Memory B cell (primary cell): ENCODE results near the gene HECA.
A peak's percentile ranks its signal among the peaks of the same experiment; 100 is the strongest.
"Not testable (repeated sequence)": the region's sequence is repeated elsewhere in the genome, so short reads cannot be mapped to it uniquely, and the experiment has no call there.

Experiments
- ATAC-seq: fragments of 150-1000 bp; cut with Tn5 transposase; 2 replicates; pipeline ENCODE4 v1.10.0; 2021; ENCODE audit warnings: low read depth, mild to moderate bottlenecking, moderate library complexity
- DNase-seq, 2 donors: peaks; one replicate each; pipeline ENCODE4 v3.0.0; 2022; ENCODE audit warnings: low spot score in 2 of 2
- H3K27ac Mint-ChIP-seq: one replicate; pipeline ENCODE4 v1.8.0; 2022; ENCODE audit warnings: mild to moderate bottlenecking, moderate library complexity, mixed read lengths
- H3K27me3 Mint-ChIP-seq: one replicate; pipeline ENCODE4 v1.8.0; 2022; ENCODE audit warnings: mixed read lengths
- H3K36me3 Mint-ChIP-seq: one replicate; pipeline ENCODE4 v1.8.0; 2022; ENCODE audit warnings: mild to moderate bottlenecking, mixed read lengths
- H3K4me1 Mint-ChIP-seq: one replicate; pipeline ENCODE4 v1.8.0; 2022; ENCODE audit warnings: mixed read lengths
- H3K4me3 Mint-ChIP-seq: one replicate; pipeline ENCODE4 v1.8.0; 2022; ENCODE audit warnings: mild to moderate bottlenecking, moderate library complexity, mixed read lengths
- H3K9me3 Mint-ChIP-seq: one replicate; pipeline ENCODE4 v1.8.0; 2022; ENCODE audit warnings: mixed read lengths

The HECA gene

DNA sequence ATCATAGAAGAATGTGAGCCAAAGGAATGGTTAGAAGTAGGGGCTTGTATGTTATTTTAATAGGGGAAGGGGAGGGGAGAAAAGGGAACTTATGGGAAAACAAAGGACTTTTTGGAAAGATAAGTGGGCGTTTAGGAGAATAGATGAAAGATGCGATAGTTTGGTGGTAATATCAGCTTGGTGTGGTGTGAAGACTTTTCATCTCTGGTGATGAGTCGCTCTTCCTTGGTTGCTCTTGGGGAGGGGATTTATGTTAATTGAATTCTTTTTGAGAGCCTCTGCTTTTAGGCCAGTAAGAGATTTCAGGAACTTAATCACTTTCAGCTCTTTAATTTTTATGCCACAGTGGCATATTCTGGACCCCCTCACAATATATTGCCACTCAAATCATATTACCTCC lies 10.8 kb downstream of the HECA start:
- H3K27ac Mint-ChIP-seq = peak overlapping the region; percentile 45
- H3K4me3 Mint-ChIP-seq = peak overlapping the region; percentile 44
- peaks cover 60% of the 10 kb centered on the region for H3K4me1 Mint-ChIP-seq
- no peaks in the 10 kb centered on the region for H3K27me3 Mint-ChIP-seq
- H3K9me3 Mint-ChIP-seq = no peaks in the 10 kb centered on the region
- H3K36me3 Mint-ChIP-seq = peaks cover 3% of the 10 kb centered on the region
- no peak for DNase-seq
- no peak for ATAC-seq

- ATAC-seq (no peak), DNase-seq (no peak)
- Mint-ChIP-seq H3K9me3 (no peaks in the 10 kb centered on the region), H3K27ac (peak overlapping the region; percentile 14), H3K27me3 (no peaks in the 10 kb centered on the region), H3K4me3 (peak overlapping the region; percentile 54), H3K36me3 (peaks cover 3% of the 10 kb centered on the region), H3K4me1 (peaks cover 64% of the 10 kb centered on the region)
Measured at GRCh38 chr6:139146317-139146726, 11.4 kb downstream of the HECA start.

- Mint-ChIP-seq H3K27ac (no peak overlapping the region), H3K27me3 (no peaks in the 10 kb centered on the region), H3K36me3 (peaks cover 3% of the 10 kb centered on the region), H3K9me3 (no peaks in the 10 kb centered on the region), H3K4me1 (peaks cover 75% of the 10 kb centered on the region), H3K4me3 (no peak overlapping the region)
- DNase-seq (no peak), ATAC-seq (no peak)
Measured at GRCh38 chr6:139147628-139148027, 12.7 kb downstream of the HECA start.

GRCh38 chr6:139148557-139149235 lies 13.8 kb downstream of the HECA start:
- DNase-seq (no peak), ATAC-seq (no peak)
- Mint-ChIP-seq H3K36me3 (peaks cover 3% of the 10 kb centered on the region), H3K27ac (no peak overlapping the region), H3K4me1 (peaks cover 69% of the 10 kb centered on the region), H3K27me3 (no peaks in the 10 kb centered on the region), H3K4me3 (no peak overlapping the region), H3K9me3 (no peaks in the 10 kb centered on the region)

- peaks cover 65% of the 10 kb centered on the region for H3K4me1 Mint-ChIP-seq
Measured at GRCh38 chr6:139149383-139149782, 14.5 kb downstream of the HECA start.

GRCh38 chr6:139150920-139151319 lies 16.0 kb downstream of the HECA start:
- Mint-ChIP-seq H3K36me3 (peaks cover 3% of the 10 kb centered on the region), H3K4me1 (peaks cover 63% of the 10 kb centered on the region), H3K9me3 (no peaks in the 10 kb centered on the region), H3K27ac (no peak overlapping the region), H3K27me3 (no peaks in the 10 kb centered on the region), H3K4me3 (no peak overlapping the region)
- ATAC-seq (no peak), DNase-seq (no peak)

More at GRCh38 chr6:139149383-139149782, 14.5 kb downstream of the HECA start:
- no peak for DNase-seq
- ATAC-seq = no peak
- Mint-ChIP-seq H3K9me3 (no peaks in the 10 kb centered on the region), H3K4me3 (no peak overlapping the region), H3K27ac (no peak overlapping the region), H3K27me3 (no peaks in the 10 kb centered on the region), H3K36me3 (peaks cover 3% of the 10 kb centered on the region)

GRCh38 chr6:139151425-139152087 lies 16.7 kb downstream of the HECA start:
- ATAC-seq (no peak), DNase-seq (no peak)
- Mint-ChIP-seq H3K27ac (peak overlapping the region; percentile 73), H3K4me1 (peaks cover 59% of the 10 kb centered on the region), H3K27me3 (no peaks in the 10 kb centered on the region), H3K9me3 (no peaks in the 10 kb centered on the region), H3K4me3 (no peak overlapping the region), H3K36me3 (peaks cover 3% of the 10 kb centered on the region)

DNA sequence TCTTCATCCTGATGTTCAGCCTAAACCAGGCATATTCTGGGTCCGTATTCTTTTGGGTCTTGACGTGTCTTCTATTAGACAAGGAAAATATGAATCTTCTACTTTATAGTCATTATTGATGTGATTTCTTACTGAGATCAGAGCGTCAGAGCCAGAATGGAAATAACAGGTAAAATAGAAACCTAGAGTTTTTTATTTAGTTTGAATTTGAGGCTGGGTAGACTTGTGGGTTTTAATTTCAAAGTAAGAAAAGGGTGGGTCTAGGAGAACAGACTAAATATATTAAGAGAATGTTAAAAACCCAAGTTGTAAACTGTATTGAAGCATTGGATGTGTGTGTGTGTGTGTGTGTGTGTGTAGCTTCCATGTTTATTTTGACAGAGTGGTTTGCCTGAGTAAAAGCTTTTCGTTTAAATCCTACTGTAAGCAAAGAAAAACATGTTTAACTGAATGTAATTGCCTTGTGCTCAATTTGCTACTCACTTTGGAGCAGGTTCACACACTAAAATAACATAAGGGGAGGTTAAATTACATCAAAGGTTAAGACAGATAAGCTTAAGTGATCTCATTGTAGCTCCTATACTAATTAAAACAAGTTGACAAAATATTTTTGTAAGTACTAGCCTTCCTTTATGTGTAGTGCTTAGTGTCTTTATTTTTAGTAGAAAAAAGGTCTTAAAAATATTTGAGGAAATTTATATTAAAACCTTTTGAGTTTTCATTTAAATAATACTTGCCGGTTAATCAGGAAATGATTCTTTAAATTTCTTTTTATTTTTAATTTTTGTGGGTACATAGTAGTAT lies 17.4 kb downstream of the HECA start:
- Mint-ChIP-seq H3K27ac (peak overlapping the region; percentile 73), H3K36me3 (peaks cover 4% of the 10 kb centered on the region), H3K27me3 (no peaks in the 10 kb centered on the region), H3K4me1 (peaks cover 57% of the 10 kb centered on the region), H3K9me3 (no peaks in the 10 kb centered on the region), H3K4me3 (peak overlapping the region; percentile 3)
- ATAC-seq (no peak), DNase-seq (no peak)

DNA sequence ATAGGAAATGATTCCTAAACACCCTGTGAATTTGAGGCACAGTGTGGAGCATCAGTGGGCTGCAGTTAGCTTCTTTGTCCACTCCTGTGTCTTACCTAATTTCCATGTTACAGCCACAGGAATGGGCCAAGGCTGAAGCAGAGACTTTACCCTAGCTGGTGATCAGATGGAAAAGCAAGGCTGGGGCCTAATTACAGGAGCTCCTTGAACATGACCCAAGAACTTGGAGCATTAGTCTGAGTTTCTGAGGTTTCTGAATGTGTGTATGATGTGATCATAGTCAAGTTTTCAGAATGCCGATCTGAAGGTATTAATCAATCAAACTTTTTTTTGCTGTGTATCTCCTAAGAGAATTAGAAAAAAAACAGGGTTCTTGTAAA lies 18.0 kb downstream of the HECA start:
- no peak for ATAC-seq
- Mint-ChIP-seq H3K27ac (peak overlapping the region; percentile 73), H3K4me3 (no peak overlapping the region)

DNA sequence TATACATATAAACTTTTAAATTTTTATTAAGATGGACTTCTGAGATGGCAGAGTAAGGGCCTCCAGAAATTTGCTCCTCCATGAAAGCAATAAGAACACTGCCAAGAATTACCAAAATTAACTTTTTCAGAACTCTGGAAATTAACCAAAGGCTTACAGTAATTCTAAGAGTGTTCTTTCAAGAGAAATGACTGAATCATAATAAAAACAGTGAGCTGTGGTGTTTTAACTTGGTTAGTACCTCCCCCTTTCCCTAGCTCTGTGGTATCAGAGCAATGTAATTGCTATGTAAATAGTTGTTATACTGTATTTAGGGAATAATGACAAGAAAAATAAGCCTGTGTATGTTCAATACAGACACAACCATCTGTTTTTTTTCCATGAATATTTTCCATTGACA lies 19.0 kb downstream of the HECA start:
- no peak overlapping the region for H3K4me3 Mint-ChIP-seq

More for the DNA sequence above, 18.0 kb downstream of the HECA start:
- Mint-ChIP-seq H3K4me1 (peaks cover 57% of the 10 kb centered on the region), H3K27me3 (no peaks in the 10 kb centered on the region), H3K9me3 (no peaks in the 10 kb centered on the region), H3K36me3 (peaks cover 9% of the 10 kb centered on the region)
- no peak for DNase-seq

GRCh38 chr6:139154881-139155547 lies 20.1 kb downstream of the HECA start:
- Mint-ChIP-seq H3K27ac (no peak overlapping the region), H3K36me3 (peaks cover 9% of the 10 kb centered on the region), H3K4me1 (peaks cover 39% of the 10 kb centered on the region), H3K9me3 (no peaks in the 10 kb centered on the region), H3K27me3 (no peaks in the 10 kb centered on the region), H3K4me3 (no peak overlapping the region)
- DNase-seq (no peak), ATAC-seq (no peak)

More for the DNA sequence above, 19.0 kb downstream of the HECA start:
- Mint-ChIP-seq H3K9me3 (no peaks in the 10 kb centered on the region), H3K36me3 (peaks cover 9% of the 10 kb centered on the region), H3K4me1 (peaks cover 50% of the 10 kb centered on the region), H3K27me3 (no peaks in the 10 kb centered on the region), H3K27ac (no peak overlapping the region)
- DNase-seq (no peak), ATAC-seq (no peak)

DNA sequence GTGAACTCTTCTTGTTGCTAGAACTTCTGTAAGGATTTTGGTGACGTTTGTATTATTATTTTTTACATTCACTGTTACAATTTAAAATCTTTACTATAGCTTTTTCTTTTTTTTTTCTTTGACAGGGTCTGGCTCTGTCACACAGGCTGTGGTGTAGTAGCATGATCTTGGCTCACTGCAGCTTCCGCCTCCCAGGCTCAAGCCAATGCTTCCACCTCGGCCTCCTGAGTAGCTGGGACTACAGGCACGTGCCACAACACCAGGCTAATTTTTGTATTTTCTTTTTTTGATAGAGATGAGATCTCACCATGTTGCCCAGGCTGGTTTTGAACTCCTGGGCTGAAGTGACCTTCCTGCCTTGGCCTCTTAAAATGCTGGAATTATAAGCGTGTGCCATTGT lies 21.2 kb downstream of the HECA start:
- DNase-seq = no peak
- Mint-ChIP-seq H3K4me1 (peaks cover 43% of the 10 kb centered on the region), H3K4me3 (no peak overlapping the region)

GRCh38 chr6:139156551-139156950 lies 21.7 kb downstream of the HECA start:
- Mint-ChIP-seq H3K27ac (peak overlapping the region; percentile 60), H3K4me3 (no peak overlapping the region), H3K27me3 (no peaks in the 10 kb centered on the region), H3K36me3 (peaks cover 9% of the 10 kb centered on the region), H3K9me3 (no peaks in the 10 kb centered on the region), H3K4me1 (peaks cover 42% of the 10 kb centered on the region)
- ATAC-seq (no peak), DNase-seq (no peak)

More for the DNA sequence above, 21.2 kb downstream of the HECA start:
- H3K27ac Mint-ChIP-seq = peak overlapping the region; percentile 60
- H3K9me3 Mint-ChIP-seq = no peaks in the 10 kb centered on the region
- H3K27me3 Mint-ChIP-seq = no peaks in the 10 kb centered on the region
- no peak for ATAC-seq
- H3K36me3 Mint-ChIP-seq = peaks cover 9% of the 10 kb centered on the region

DNA sequence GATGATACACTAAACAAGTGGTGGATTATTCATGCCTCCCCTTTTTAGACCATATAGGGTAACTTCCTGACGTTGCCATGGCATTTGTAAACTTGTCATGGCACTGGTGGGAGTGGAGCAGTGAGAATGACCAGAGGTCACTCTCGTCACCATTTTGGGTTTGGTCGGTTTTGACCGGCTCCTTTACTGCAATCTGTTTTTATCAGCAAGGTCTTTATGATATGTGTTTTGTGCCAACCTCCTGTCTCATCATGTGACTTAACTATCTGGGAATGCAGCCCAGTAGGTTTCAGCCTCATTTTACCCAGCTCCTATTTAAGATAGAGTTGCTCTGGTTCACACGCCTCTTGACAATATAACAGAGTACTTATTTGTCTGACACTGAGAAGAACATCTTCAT lies 22.2 kb downstream of the HECA start:
- Mint-ChIP-seq H3K27ac (peak overlapping the region; percentile 78), H3K4me1 (peaks cover 42% of the 10 kb centered on the region), H3K36me3 (peaks cover 10% of the 10 kb centered on the region)
- not testable (repeated sequence) for H3K9me3 Mint-ChIP-seq, ATAC-seq, H3K27me3 Mint-ChIP-seq, H3K4me3 Mint-ChIP-seq, DNase-seq
